DMS 273 (cell line): ENCODE measurements around the gene ZNF140.

ENCODE experiments used
- DNase-seq: peaks from one replicate; lab custom pipeline; 2025; ENCODE audit not compliant: unreplicated experiment; lab: John Stamatoyannopoulos, UW

The ZNF140 gene

DNA sequence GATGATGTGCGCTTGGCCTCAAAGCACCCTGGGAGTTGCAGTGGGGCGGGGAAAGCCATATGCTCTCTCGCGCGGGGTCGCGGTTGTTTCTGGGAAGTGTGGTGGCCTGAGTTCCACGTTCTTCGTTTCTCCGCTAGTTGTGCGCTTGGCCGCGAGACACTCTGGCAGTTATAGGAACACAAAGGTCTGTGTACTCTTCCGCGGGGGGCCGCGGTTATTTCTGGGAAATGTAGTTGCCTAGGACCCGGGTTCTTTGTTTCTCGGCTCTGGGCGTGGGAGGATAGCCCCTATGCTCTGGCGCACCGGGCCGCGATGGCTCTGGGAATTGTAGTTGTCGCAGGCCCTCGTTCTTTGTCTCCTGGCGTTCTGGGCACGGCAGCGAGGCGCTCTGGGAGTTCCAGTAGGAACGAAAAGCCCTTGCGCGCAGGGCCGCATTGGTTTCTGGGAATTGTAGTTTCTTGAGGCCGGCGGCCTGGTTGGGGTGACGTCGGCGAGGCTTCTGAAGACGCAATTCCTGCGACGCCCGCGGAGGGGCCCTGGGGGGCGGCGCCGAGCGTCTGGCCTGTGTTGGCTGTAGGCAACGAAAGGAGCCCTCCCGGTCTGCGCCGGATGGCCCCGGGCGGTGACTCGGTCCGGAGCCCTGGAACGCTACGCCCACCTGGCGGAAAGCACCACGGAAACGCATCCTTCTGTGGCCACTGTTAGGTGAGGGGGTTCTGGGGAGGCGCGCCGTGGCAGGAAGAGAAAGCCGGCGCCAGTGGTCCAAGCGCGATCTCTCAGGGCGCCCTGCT, at the start of gene ZNF140:
Gene ZNF140, plus strand, starts transcription at position 556 of the 791 bp plus-strand sequence. CDS start 398 bp downstream, outside the sequence.
- peak; percentile 97 for DNase-seq

GRCh38 chr12:133037207-133038005, 43.3 kb upstream of the ZNF140 start, which contains the start of gene ZNF84:
ZNF84 (plus strand) TSS chr12:133037509; CDS start chr12:133041468, 3,959 bp downstream.
- DNase-seq: peak; percentile 98

DNA sequence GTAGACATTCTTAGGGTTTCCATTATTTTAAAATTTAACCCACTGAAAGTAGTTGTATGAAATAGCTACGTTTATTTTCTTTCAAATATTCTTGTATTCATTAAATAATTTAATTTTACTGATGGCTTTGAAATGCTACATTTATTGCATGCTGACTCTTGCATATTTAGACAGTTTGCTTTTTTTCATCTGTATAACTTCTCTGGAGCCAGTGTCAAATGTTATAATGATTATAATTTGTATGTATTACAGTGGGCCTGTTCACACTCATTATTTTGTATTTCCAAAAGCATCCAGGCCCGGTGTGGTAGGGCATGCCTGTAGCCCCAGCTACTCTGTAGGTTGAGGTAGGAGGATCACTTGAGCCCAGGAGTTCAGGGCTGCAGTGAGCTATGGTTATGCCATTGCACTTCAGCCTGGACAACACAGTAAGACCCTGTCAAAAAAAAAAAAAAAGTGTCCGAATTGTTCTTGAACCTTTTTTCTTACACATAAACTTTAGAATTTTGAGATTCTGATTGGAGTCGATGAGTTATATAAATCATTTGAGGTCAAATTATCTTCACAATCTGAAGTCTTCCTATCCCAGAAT, 42.5 kb upstream of the ZNF140 start:
- DNase-seq: peak; percentile 17

DNA sequence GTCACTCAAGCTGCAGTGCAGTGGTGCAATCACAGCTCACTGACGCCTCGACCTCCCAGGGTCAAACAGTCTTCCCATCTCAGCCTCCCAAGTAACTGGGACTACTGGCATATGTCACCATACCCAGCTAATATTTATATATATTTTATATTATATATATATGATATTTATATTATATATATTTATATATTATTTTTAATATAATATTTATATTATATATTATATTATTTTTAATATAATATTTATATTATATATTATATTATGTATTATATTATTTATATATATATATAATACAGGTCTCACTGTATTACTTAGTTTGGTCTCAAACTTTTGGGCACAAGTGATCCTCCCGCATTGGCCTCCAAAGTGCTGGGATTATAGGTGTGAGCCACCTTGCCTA, 34.0 kb upstream of the ZNF140 start:
- DNase-seq: no peak

DNA sequence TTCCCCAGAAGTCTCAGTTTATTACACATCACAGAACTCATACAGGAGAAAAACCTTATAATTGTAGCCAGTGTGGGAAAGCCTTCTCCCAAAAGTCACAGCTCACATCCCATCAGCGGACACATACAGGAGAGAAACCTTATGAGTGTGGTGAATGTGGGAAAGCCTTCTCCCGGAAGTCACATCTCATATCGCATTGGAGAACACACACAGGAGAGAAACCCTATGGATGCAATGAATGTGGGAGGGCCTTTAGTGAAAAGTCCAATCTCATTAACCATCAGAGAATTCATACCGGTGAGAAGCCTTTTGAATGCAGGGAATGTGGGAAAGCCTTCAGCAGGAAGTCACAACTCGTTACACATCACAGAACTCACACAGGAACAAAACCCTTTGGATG, 23.3 kb upstream of the ZNF140 start:
- DNase-seq: no peak

- DNase-seq: no peak
Measured at GRCh38 chr12:133058203-133059113, 22.3 kb upstream of the ZNF140 start.

- DNase-seq: no peak
Measured at GRCh38 chr12:133061954-133062353, 18.8 kb upstream of the ZNF140 start.

GRCh38 chr12:133063556-133063955, 17.2 kb upstream of the ZNF140 start:
- no peak for DNase-seq

- DNase-seq: no peak
Measured at GRCh38 chr12:133073836-133074235, 6.9 kb upstream of the ZNF140 start.

GRCh38 chr12:133080026-133080367, 726 bp upstream of the ZNF140 start:
- peak; percentile 98 for DNase-seq

- peak; percentile 20 for DNase-seq
Measured at GRCh38 chr12:133081159-133081780, 547 bp downstream of the ZNF140 start.

GRCh38 chr12:133083345-133083744, 2.6 kb downstream of the ZNF140 start:
- no peak for DNase-seq

GRCh38 chr12:133105620-133106019, 24.9 kb downstream of the ZNF140 start:
- DNase-seq: no peak

DNA sequence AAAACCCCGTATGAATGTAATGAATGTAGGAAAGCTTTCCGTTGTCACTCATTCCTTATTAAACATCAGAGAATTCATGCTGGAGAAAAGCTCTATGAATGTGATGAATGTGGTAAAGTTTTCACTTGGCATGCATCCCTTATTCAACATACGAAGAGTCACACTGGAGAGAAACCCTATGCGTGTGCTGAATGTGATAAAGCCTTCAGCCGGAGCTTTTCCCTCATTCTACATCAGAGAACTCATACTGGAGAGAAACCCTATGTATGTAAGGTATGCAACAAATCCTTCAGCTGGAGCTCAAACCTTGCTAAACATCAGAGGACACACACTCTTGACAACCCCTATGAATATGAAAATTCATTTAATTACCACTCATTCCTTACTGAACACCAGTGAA, 25.5 kb downstream of the ZNF140 start:
- DNase-seq: peak; percentile 25

GRCh38 chr12:133107121-133107520, 26.4 kb downstream of the ZNF140 start:
- DNase-seq: no peak

DNA sequence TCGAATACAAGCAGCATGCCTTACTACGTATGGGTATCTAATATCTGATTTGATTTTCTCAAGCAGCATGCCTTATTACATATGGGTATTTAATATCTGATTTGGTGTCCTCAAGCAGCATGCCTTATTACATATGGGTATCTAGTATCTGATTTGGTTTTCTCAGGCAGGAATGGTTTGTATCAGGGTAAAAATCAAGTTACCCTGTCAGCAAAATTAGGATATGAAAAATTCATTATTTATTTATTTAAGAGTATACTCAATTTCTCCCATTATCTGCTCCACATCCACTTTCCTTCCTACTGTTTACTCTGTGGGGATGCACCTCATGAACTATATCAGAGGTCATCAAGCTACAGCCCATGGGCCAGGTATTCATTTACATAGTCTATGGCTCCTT, 27.4 kb downstream of the ZNF140 start:
- no peak for DNase-seq

DNA sequence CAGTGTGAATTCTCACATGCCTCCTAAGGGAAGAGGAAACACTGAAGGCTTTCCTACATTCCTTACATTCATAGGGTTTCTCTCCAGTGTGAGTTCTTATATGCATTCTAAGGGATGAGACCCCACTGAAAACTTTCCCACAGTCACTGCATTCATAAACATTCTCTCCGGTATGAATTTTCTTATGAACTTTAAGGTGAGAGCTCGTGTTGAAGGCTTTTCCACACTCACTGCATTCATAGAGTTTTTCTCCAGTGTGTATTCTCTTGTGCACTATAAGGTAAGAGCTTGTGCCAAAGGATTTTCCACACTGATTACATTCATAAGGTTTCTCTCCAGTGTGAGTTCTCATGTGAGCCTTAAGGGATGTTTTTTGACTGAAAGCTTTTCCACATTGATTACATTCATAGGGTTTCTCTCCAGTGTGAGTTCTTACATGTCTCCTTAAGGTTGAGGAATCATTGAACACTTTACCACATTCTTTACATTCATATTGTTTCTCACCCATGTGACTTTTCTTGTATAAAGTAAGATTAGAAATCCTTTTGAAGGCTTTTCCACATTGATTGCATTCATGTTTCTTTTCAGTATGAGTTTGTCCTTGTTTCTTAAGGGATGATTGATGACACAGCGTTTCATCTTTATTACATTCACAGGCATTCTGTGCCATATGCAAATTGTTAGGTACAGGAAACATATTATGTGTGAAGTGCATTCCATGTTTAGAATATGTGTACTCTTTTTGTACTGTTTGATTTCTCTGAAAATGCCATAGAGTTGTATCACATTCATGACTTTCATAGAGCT, 39.9 kb downstream of the ZNF140 start:
- peak; percentile 13 for DNase-seq

GRCh38 chr12:133124674-133125073, 44.0 kb downstream of the ZNF140 start:
- DNase-seq: no peak

- DNase-seq: peak; percentile 71
Measured at GRCh38 chr12:133129368-133130037, 48.8 kb downstream of the ZNF140 start.
